ENCODE data around the gene BSDC1. TPM values are rescaled to one million over a fixed set of nuclear protein-coding genes. Genes with fewer than 3 reads are reported as not detected.

BSDC1 gene
- total and polyA plus RNA-seq, 2 experiments from 2014 or later = 56.2 to 78.7 TPM

DNA sequence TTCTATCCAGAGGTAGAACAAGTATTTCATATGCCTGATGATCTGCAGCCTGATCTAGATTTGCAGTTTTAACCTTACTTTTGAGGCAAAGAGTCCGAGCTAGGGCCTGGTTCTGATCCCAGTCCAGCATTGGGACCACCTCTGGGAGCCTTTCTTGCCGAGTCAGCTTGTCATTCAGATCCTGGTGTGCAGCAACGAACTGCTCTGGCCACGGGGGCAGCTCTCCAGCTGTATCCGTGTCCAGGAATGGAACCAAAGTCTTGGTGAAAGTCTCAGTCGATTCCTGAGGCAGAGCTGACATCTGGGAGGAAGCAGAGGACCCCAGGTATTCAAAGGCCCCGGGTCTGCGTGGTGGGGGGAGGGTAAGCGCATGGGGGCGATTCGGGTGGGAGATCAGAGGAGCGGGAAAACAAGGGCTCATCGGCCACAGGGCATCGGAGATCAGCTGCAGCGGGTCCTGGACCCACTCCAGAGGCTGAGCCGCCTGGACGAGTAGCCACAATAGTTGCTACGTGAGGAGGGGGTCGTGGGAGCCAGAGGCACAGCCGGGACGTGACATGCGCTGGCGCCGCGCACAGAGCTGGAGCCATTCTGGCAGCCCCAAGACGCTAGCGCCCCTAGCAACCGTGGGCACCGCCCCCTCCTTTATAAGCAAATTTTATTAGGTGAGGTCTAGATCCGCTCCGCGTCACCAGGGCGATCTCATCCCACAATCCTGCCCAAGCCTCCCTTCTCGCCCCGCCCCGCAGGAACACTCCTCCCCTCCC is 32.4 kb upstream of the BSDC1 start:
- Histone ChIP-seq H3K4me1 (ENCODE audit: low read depth) (no peaks in the 10 kb centered on the region), H3K9me3 (ENCODE audit: low read depth) (no peaks in the 10 kb centered on the region), H3K27me3 (no peaks in the 10 kb centered on the region), H3K27ac (no peak overlapping the region), H3K4me3 (no peak overlapping the region), H3K36me3 (no peaks in the 10 kb centered on the region)
- TF ChIP-seq, protein P1, sequence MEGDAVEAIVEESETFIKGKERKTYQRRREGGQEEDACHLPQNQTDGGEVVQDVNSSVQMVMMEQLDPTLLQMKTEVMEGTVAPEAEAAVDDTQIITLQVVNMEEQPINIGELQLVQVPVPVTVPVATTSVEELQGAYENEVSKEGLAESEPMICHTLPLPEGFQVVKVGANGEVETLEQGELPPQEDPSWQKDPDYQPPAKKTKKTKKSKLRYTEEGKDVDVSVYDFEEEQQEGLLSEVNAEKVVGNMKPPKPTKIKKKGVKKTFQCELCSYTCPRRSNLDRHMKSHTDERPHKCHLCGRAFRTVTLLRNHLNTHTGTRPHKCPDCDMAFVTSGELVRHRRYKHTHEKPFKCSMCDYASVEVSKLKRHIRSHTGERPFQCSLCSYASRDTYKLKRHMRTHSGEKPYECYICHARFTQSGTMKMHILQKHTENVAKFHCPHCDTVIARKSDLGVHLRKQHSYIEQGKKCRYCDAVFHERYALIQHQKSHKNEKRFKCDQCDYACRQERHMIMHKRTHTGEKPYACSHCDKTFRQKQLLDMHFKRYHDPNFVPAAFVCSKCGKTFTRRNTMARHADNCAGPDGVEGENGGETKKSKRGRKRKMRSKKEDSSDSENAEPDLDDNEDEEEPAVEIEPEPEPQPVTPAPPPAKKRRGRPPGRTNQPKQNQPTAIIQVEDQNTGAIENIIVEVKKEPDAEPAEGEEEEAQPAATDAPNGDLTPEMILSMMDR (IDR thresholded peaks at IDR 0.05; ENCODE audit: low read depth, low read length) = no peak
- peak in 1 of 2 donors; percentile 40 for DNase-seq (ENCODE audit: low read depth in 1 of 2, low spot score in 1 of 2)

DNA sequence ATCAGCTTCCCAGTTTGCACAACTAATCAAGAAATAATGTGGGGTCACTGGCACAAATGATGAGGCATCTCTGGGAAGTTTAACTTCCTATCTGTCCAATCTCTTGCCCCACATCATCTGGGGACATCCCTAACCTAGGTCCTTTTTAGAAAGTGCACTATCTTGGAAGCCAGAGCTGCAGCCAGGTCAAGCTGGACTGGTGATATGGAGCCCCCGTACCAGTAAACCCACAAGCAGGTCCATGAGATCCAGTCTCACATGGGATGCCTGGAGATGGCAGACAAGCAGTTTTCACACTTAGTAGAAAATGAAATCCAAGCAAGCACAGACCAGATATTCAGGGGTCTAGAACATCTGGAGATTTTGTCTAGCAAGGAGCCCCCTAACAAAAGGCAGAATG is 27.5 kb upstream of the BSDC1 start:
- TF ChIP-seq, protein P1 (IDR thresholded peaks at IDR 0.05; ENCODE audit: low read depth, low read length) = no peak
- Histone ChIP-seq H3K36me3 (no peaks in the 10 kb centered on the region), H3K4me1 (ENCODE audit: low read depth) (no peaks in the 10 kb centered on the region), H3K9me3 (ENCODE audit: low read depth) (no peaks in the 10 kb centered on the region), H3K27ac (no peak overlapping the region), H3K4me3 (no peak overlapping the region), H3K27me3 (no peaks in the 10 kb centered on the region)
- DNase-seq (ENCODE audit: low read depth in 1 of 2, low spot score in 1 of 2) = no peak

DNA sequence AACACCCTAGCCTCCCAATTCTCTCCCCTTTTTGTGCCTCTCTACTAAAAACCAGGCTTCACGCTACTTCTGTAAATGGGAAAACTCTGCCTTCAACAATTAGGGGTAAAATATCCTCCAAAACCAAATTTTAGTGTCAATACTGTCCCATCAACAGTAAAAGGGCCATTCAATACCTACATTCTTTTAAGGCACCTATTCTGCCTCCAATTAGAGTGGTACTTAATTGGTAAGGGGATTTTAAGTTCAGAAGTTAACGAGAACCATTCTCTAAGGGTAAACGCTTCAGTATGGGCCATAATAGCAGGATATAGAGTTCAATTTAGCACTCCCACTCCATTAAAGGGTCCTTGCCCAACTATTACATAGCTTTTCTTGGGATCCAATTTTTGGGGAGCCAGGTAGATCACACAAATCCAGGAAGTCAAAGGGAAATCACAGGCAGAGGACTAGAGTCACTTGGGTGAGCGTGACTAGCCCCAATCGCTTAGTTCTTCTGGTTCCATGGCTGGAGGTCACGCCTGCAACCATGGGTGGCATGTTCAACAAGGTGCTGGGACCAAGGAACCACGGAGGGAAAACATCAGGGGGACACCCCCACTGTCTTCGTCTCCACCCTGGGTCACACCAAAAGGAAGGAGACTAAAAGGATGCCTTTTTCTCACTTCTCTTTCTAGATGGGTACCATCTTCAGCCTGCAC is 20.1 kb upstream of the BSDC1 start:
- H3K4me3 ChIP-seq = no peak overlapping the region
- TF ChIP-seq, protein P1 (IDR thresholded peaks at IDR 0.05; ENCODE audit: low read depth, low read length) = no peak
- no peaks in the 10 kb centered on the region for H3K27me3 ChIP-seq
- no peaks in the 10 kb centered on the region for H3K4me1 ChIP-seq (ENCODE audit: low read depth)
- H3K36me3 ChIP-seq = no peaks in the 10 kb centered on the region
- H3K27ac ChIP-seq = no peak overlapping the region
- H3K9me3 ChIP-seq (ENCODE audit: low read depth) = no peaks in the 10 kb centered on the region
- no peak for DNase-seq (ENCODE audit: low read depth in 1 of 2, low spot score in 1 of 2)

DNA sequence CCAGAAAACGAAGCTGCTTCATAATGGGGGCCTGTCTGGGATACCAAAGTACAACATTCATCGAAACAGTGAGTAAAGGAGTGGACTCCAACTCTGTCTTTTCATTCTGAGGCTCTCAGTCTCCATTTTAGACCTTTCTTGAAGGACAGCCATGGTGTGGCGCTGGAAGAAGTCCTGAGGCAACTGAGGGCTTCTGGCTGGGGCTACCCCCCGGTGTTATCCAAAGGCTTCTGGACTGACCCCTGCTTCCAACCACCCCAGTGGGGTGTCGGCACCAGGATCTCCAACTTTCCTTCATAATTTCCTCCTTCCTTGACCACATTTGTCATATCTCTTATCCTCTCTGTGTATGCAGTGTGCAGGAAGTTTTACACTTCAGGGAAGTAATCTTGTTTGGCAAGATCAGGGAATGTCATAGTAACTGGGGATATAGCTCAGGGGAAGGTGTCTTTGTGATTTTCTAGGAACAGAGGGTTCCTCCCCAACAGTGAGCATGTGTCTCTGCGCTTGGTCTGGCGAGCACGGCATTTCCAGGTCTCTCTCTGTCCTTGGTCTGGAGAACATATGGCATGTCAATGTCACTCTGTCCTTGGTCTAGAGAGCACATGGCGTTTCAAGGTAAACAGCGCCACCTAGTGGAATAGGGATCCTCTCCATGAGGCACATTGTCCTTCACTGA is 19.4 kb upstream of the BSDC1 start:
- peak; percentile 58 to 74 for DNase-seq (ENCODE audit: low read depth in 1 of 2, low spot score in 1 of 2)
- no peak overlapping the region for H3K27ac ChIP-seq
- H3K9me3 ChIP-seq (ENCODE audit: low read depth) = no peaks in the 10 kb centered on the region
- H3K4me3 ChIP-seq = no peak overlapping the region
- H3K27me3 ChIP-seq = no peaks in the 10 kb centered on the region
- TF ChIP-seq, protein P1 (IDR thresholded peaks at IDR 0.05; ENCODE audit: low read depth, low read length) = peak; percentile 75
- H3K4me1 ChIP-seq (ENCODE audit: low read depth) = no peaks in the 10 kb centered on the region
- no peaks in the 10 kb centered on the region for H3K36me3 ChIP-seq

DNA sequence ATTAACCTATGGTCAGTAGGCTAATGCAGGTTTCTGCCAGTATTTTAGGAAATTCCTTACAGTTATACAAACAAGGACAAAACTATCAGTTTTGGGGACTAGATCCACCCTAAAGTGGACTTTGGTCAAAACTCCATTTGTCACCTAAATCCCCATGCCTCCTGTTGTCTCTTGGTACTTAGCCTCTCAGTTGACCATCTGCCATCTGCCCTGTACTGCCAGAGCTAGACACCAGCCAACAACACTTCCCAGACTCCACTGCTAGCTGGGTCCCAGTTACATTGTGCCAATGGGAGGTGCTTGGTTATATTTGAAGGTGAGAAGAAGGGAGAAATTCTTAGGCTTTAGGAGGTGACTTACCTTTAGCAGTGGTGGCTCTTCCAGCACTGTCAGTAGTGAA is 17.0 kb upstream of the BSDC1 start:
- H3K9me3 ChIP-seq (ENCODE audit: low read depth) = no peaks in the 10 kb centered on the region
- no peaks in the 10 kb centered on the region for H3K27me3 ChIP-seq
- H3K36me3 ChIP-seq = no peaks in the 10 kb centered on the region
- H3K4me3 ChIP-seq = no peak overlapping the region
- TF ChIP-seq, protein P1 (IDR thresholded peaks at IDR 0.05; ENCODE audit: low read depth, low read length) = no peak
- H3K4me1 ChIP-seq (ENCODE audit: low read depth) = no peaks in the 10 kb centered on the region
- no peak overlapping the region for H3K27ac ChIP-seq
- no peak for DNase-seq (ENCODE audit: low read depth in 1 of 2, low spot score in 1 of 2)
